ENCODE results near the gene LRP5. TPM values are rescaled to one million over a fixed set of nuclear protein-coding genes. Genes with fewer than 3 reads are reported as not detected.
"Not testable (repeated sequence)": the region's sequence is repeated elsewhere in the genome, so short reads cannot be mapped to it uniquely, and the experiment has no call there.

Gene LRP5
- total and polyA plus RNA-seq, 5 donors: 57.1 to 88.8 (median 71.8) TPM

- H3K9me3 ChIP-seq (ENCODE audit: control insufficient read depth, low read length): no peaks in the 10 kb centered on the region
- intact Hi-C loops (cut with DNase I): no loop called here
- H3K4me3 ChIP-seq (ENCODE audit: low read length): no peak overlapping the region
- no peak overlapping the region for H3K27ac ChIP-seq (ENCODE audit: low read length)
- DNase-seq: no peak
- H3K4me1 ChIP-seq (ENCODE audit: control insufficient read depth, insufficient read depth, low read length): peaks cover 37% of the 10 kb centered on the region
- no peaks in the 10 kb centered on the region for H3K27me3 ChIP-seq (ENCODE audit: control insufficient read depth, insufficient read depth)
- WGBS: 67% methylated on average over 17 of the region's 17 CpGs
- ATAC-seq: peak in 1 of 2 donors; percentile 42
Observed at GRCh38 chr11:68471360-68472340, 159.3 kb downstream of the LRP5 start.

- ATAC-seq (no peak), DNase-seq (no peak)
- Histone ChIP-seq H3K27me3 (ENCODE audit: control insufficient read depth, insufficient read depth) (no peaks in the 10 kb centered on the region), H3K27ac (ENCODE audit: low read length) (no peak overlapping the region), H3K9me3 (ENCODE audit: control insufficient read depth, low read length) (no peaks in the 10 kb centered on the region), H3K4me1 (ENCODE audit: control insufficient read depth, insufficient read depth, low read length) (peaks cover 34% of the 10 kb centered on the region), H3K4me3 (ENCODE audit: low read length) (no peak overlapping the region)
- 94% methylated on average over 2 of the region's 2 CpGs for WGBS
- intact Hi-C loops (cut with DNase I): no loop called here
Observed at GRCh38 chr11:68472778-68473177, 160.4 kb downstream of the LRP5 start.

GRCh38 chr11:68473693-68474092 is 161.3 kb downstream of the LRP5 start:
- ATAC-seq: no peak
- WGBS: 76% methylated on average over 1 of the region's 1 CpG

GRCh38 chr11:68475626-68476025 is 163.2 kb downstream of the LRP5 start:
- ATAC-seq; H3K27ac ChIP-seq (ENCODE audit: low read length); H3K9me3 ChIP-seq (ENCODE audit: control insufficient read depth, low read length); intact Hi-C loops (cut with DNase I); H3K4me3 ChIP-seq (ENCODE audit: low read length); H3K27me3 ChIP-seq (ENCODE audit: control insufficient read depth, insufficient read depth); DNase-seq: not testable (repeated sequence)
- peaks cover 23% of the 10 kb centered on the region for H3K4me1 ChIP-seq (ENCODE audit: control insufficient read depth, insufficient read depth, low read length)
- WGBS: 92% methylated on average over 32 of the region's 34 CpGs

More at GRCh38 chr11:68473693-68474092, 161.3 kb downstream of the LRP5 start:
- no peak overlapping the region for H3K27ac ChIP-seq (ENCODE audit: low read length)
- H3K9me3 ChIP-seq (ENCODE audit: control insufficient read depth, low read length): no peaks in the 10 kb centered on the region
- intact Hi-C loops (cut with DNase I): no loop called here
- DNase-seq: no peak
- no peak overlapping the region for H3K4me3 ChIP-seq (ENCODE audit: low read length)
- H3K4me1 ChIP-seq (ENCODE audit: control insufficient read depth, insufficient read depth, low read length): peaks cover 30% of the 10 kb centered on the region
- H3K27me3 ChIP-seq (ENCODE audit: control insufficient read depth, insufficient read depth): no peaks in the 10 kb centered on the region

- intact Hi-C loops (cut with DNase I): no loop called here
- no peak for ATAC-seq
- Histone ChIP-seq H3K27me3 (ENCODE audit: control insufficient read depth, insufficient read depth) (no peaks in the 10 kb centered on the region), H3K4me1 (ENCODE audit: control insufficient read depth, insufficient read depth, low read length) (peaks cover 10% of the 10 kb centered on the region), H3K4me3 (ENCODE audit: low read length) (no peak overlapping the region), H3K27ac (ENCODE audit: low read length) (no peak overlapping the region), H3K9me3 (ENCODE audit: control insufficient read depth, low read length) (no peaks in the 10 kb centered on the region)
- DNase-seq: no peak
- WGBS: 71% methylated on average over 3 of the region's 3 CpGs
Observed at GRCh38 chr11:68479390-68479789, 167.0 kb downstream of the LRP5 start.

- WGBS: 57% methylated on average over 2 of the region's 2 CpGs
Observed at GRCh38 chr11:68480193-68480592, 167.8 kb downstream of the LRP5 start.

GRCh38 chr11:68480852-68481510 is 168.6 kb downstream of the LRP5 start:
- DNase-seq: no peak
- H3K4me1 ChIP-seq (ENCODE audit: control insufficient read depth, insufficient read depth, low read length): peaks cover 10% of the 10 kb centered on the region
- WGBS: 22% methylated on average over 3 of the region's 3 CpGs
- no peak overlapping the region for H3K4me3 ChIP-seq (ENCODE audit: low read length)
- H3K27me3 ChIP-seq (ENCODE audit: control insufficient read depth, insufficient read depth): no peaks in the 10 kb centered on the region
- no peaks in the 10 kb centered on the region for H3K9me3 ChIP-seq (ENCODE audit: control insufficient read depth, low read length)
- H3K27ac ChIP-seq (ENCODE audit: low read length): no peak overlapping the region
- intact Hi-C loops (cut with DNase I): no loop called here
- peak; percentile 66 to 72 for ATAC-seq

More at GRCh38 chr11:68480193-68480592, 167.8 kb downstream of the LRP5 start:
- peaks cover 10% of the 10 kb centered on the region for H3K4me1 ChIP-seq (ENCODE audit: control insufficient read depth, insufficient read depth, low read length)
- H3K27me3 ChIP-seq (ENCODE audit: control insufficient read depth, insufficient read depth): no peaks in the 10 kb centered on the region
- intact Hi-C loops (cut with DNase I): no loop called here
- DNase-seq (no peak), ATAC-seq (no peak)
- H3K9me3 ChIP-seq (ENCODE audit: control insufficient read depth, low read length): no peaks in the 10 kb centered on the region
- no peak overlapping the region for H3K27ac ChIP-seq (ENCODE audit: low read length)
- H3K4me3 ChIP-seq (ENCODE audit: low read length): no peak overlapping the region

GRCh38 chr11:68481579-68482240 is 169.3 kb downstream of the LRP5 start:
- Histone ChIP-seq H3K27ac (ENCODE audit: low read length) (no peak overlapping the region), H3K9me3 (ENCODE audit: control insufficient read depth, low read length) (no peaks in the 10 kb centered on the region), H3K27me3 (ENCODE audit: control insufficient read depth, insufficient read depth) (no peaks in the 10 kb centered on the region), H3K4me3 (ENCODE audit: low read length) (no peak overlapping the region), H3K4me1 (ENCODE audit: control insufficient read depth, insufficient read depth, low read length) (peaks cover 10% of the 10 kb centered on the region)
- ATAC-seq (peak in 1 of 2 donors; percentile 25), DNase-seq (no peak)
- intact Hi-C loops (cut with DNase I): no loop called here
- whole genome bisulfite sequencing: 71% methylated on average over 6 of the region's 6 CpGs

- intact Hi-C loops (cut with DNase I): no loop called here
- DNase-seq (no peak), ATAC-seq (peak in 1 of 2 donors; percentile 44)
- no peak overlapping the region for H3K4me3 ChIP-seq (ENCODE audit: low read length)
- WGBS: 95% methylated on average over 1 of the region's 1 CpG
- no peak overlapping the region for H3K27ac ChIP-seq (ENCODE audit: low read length)
- no peaks in the 10 kb centered on the region for H3K9me3 ChIP-seq (ENCODE audit: control insufficient read depth, low read length)
- no peaks in the 10 kb centered on the region for H3K27me3 ChIP-seq (ENCODE audit: control insufficient read depth, insufficient read depth)
- H3K4me1 ChIP-seq (ENCODE audit: control insufficient read depth, insufficient read depth, low read length): peaks cover 4% of the 10 kb centered on the region
Observed at GRCh38 chr11:68488623-68489022, 176.2 kb downstream of the LRP5 start.

- peaks cover 16% of the 10 kb centered on the region for H3K4me1 ChIP-seq (ENCODE audit: control insufficient read depth, insufficient read depth, low read length)
- no peaks in the 10 kb centered on the region for H3K27me3 ChIP-seq (ENCODE audit: control insufficient read depth, insufficient read depth)
- intact Hi-C loops (cut with DNase I): no loop called here
- no peak overlapping the region for H3K4me3 ChIP-seq (ENCODE audit: low read length)
- H3K27ac ChIP-seq (ENCODE audit: low read length): no peak overlapping the region
- H3K9me3 ChIP-seq (ENCODE audit: control insufficient read depth, low read length): no peaks in the 10 kb centered on the region
- ATAC-seq (no peak), DNase-seq (no peak)
- WGBS: 67% methylated on average over 3 of the region's 3 CpGs
Observed at GRCh38 chr11:68495220-68495729, 182.9 kb downstream of the LRP5 start.
